Measurements from ENCODE around the gene PSKH1.
"Not testable (repeated sequence)": the region's sequence is repeated elsewhere in the genome, so short reads cannot be mapped to it uniquely, and the experiment has no call there.

Gene PSKH1

GRCh38 chr16:67936880-67937605, 44.0 kb downstream of the PSKH1 start:
- H3K4me3 ChIP-seq (ENCODE audit: low read depth, low read length), result peak overlapping the region; percentile 83

- H3K4me3 ChIP-seq (ENCODE audit: low read depth, low read length), result not testable (repeated sequence)
Measured at GRCh38 chr16:67937713-67938112, 44.7 kb downstream of the PSKH1 start.

GRCh38 chr16:67939507-67940445, 46.7 kb downstream of the PSKH1 start:
- H3K4me3 ChIP-seq (ENCODE audit: low read depth, low read length), result no peak overlapping the region

- H3K4me3 ChIP-seq (ENCODE audit: low read depth, low read length), result no peak overlapping the region
Measured at GRCh38 chr16:67940446-67941089, 47.5 kb downstream of the PSKH1 start.

- H3K4me3 ChIP-seq (ENCODE audit: low read depth, low read length), result no peak overlapping the region
Measured at GRCh38 chr16:67941469-67942199, 48.6 kb downstream of the PSKH1 start.

GRCh38 chr16:67942200-67942509, 49.1 kb downstream of the PSKH1 start:
- H3K4me3 ChIP-seq (ENCODE audit: low read depth, low read length), result no peak overlapping the region

- H3K4me3 ChIP-seq (ENCODE audit: low read depth, low read length), result no peak overlapping the region
Measured at GRCh38 chr16:67942510-67943255, 49.6 kb downstream of the PSKH1 start.

- no peak overlapping the region for H3K4me3 ChIP-seq (ENCODE audit: low read depth, low read length)
Measured at GRCh38 chr16:67943256-67943618, 50.2 kb downstream of the PSKH1 start.

GRCh38 chr16:67943619-67944504, 50.8 kb downstream of the PSKH1 start, which contains the start of gene LCAT:
Gene LCAT (minus strand): TSS chr16:67944120. CDS start chr16:67944101, 19 bp downstream.
- H3K4me3 ChIP-seq (ENCODE audit: low read depth, low read length), result no peak within 1 kb of the TSS

GRCh38 chr16:67944690-67945391, 51.8 kb downstream of the PSKH1 start:
- H3K4me3 ChIP-seq (ENCODE audit: low read depth, low read length), result no peak overlapping the region

GRCh38 chr16:67945392-67945933, 52.4 kb downstream of the PSKH1 start:
- no peak overlapping the region for H3K4me3 ChIP-seq (ENCODE audit: low read depth, low read length)

- H3K4me3 ChIP-seq (ENCODE audit: low read depth, low read length), result no peak overlapping the region
Measured at GRCh38 chr16:67946128-67946569, 53.1 kb downstream of the PSKH1 start.

- no peak overlapping the region for H3K4me3 ChIP-seq (ENCODE audit: low read depth, low read length)
Measured at GRCh38 chr16:67946966-67947558, 54.0 kb downstream of the PSKH1 start.

- H3K4me3 ChIP-seq (ENCODE audit: low read depth, low read length), result no peak overlapping the region
Measured at GRCh38 chr16:67948015-67948414, 55.0 kb downstream of the PSKH1 start.

GRCh38 chr16:67949645-67950044, 56.6 kb downstream of the PSKH1 start:
- no peak overlapping the region for H3K4me3 ChIP-seq (ENCODE audit: low read depth, low read length)

GRCh38 chr16:67950335-67950843, 57.3 kb downstream of the PSKH1 start:
- no peak overlapping the region for H3K4me3 ChIP-seq (ENCODE audit: low read depth, low read length)

GRCh38 chr16:67951485-67951884, 58.4 kb downstream of the PSKH1 start:
- H3K4me3 ChIP-seq (ENCODE audit: low read depth, low read length), result no peak overlapping the region
